IMR-90 (cell line): Measurements from ENCODE around the gene MORF4L1. TPM values are rescaled to one million over a fixed set of nuclear protein-coding genes. Genes with fewer than 3 reads are reported as not detected.
"Not testable (repeated sequence)": the region's sequence is repeated elsewhere in the genome, so short reads cannot be mapped to it uniquely, and the experiment has no call there.

Experiments
- ATAC-seq: fragments of 200-7000 bp; cut with Tn5 transposase; 2 replicates; pipeline ENCODE4 v1.9.1; 2020; ENCODE audit warnings: low read depth, mild to moderate bottlenecking, moderate library complexity
- BruUV-seq: library from RNA; stranded (reverse); fragments of 400-500 nt; replicated peaks from 2 replicates; lab custom pipeline; 2021; lab: Mats Ljungman, UMichigan
- CTCF ChIA-PET: fragments of 300-600 bp; formaldehyde crosslinking; extraction: SDS; loops from one replicate; lab custom pipeline; 2021; ENCODE audit warnings: antibody characterized with exemption; lab: Yijun Ruan, JAX
- POLR2A ChIA-PET: fragments of 300-600 bp; sonication (Branson Sonifier 250); formaldehyde crosslinking; loops from one replicate; lab custom pipeline; 2022; ENCODE audit warnings: antibody characterized with exemption; ENCODE audit not compliant: unreplicated experiment; lab: Charles Lee
- DNase-seq: peaks from one replicate; pipeline ENCODE4 v3.0.0; 2013
- H2AFZ ChIP-seq: replicated peaks from 2 replicates; pipeline ENCODE3; 2013; ENCODE audit warnings: low read length, mild to moderate bottlenecking; ENCODE audit not compliant: poor library complexity
- H2AK5ac ChIP-seq: 2 replicates; pipeline ENCODE4 v1.6.1; 2013; ENCODE audit warnings: low read depth, low read length, inconsistent platforms
- H2AK9ac ChIP-seq: replicated peaks from 2 replicates; pipeline ENCODE3; 2013; ENCODE audit warnings: mild to moderate bottlenecking, low read depth, low read length, moderate library complexity; ENCODE audit not compliant: poor library complexity
- H2BK120ac ChIP-seq: 2 replicates; pipeline ENCODE4 v1.6.1; 2013; ENCODE audit warnings: low read depth, low read length, inconsistent platforms
- H2BK15ac ChIP-seq: 3 replicates; pipeline ENCODE4 v1.6.1; 2013; ENCODE audit warnings: low read depth, low read length, inconsistent platforms
- H2BK20ac ChIP-seq: 2 replicates; pipeline ENCODE4 v1.6.1; 2013; ENCODE audit warnings: low read depth, mild to moderate bottlenecking, inconsistent platforms, low read length, moderate library complexity
- H2BK5ac ChIP-seq: 2 replicates; pipeline ENCODE4 v1.6.1; 2013; ENCODE audit warnings: mild to moderate bottlenecking, low read depth, low read length, inconsistent platforms; ENCODE audit not compliant: poor library complexity, severe bottlenecking
- H3K14ac ChIP-seq: replicated peaks from 2 replicates; pipeline ENCODE4 v1.6.1; 2013; ENCODE audit warnings: low read depth, low read length, inconsistent platforms
- H3K18ac ChIP-seq: 2 replicates; pipeline ENCODE4 v1.6.1; 2013; ENCODE audit warnings: low read depth, low read length, control low read depth
- H3K23ac ChIP-seq: 2 replicates; pipeline ENCODE4 v1.6.1; 2013; ENCODE audit warnings: low read depth, low read length, inconsistent platforms
- H3K27ac ChIP-seq: 2 replicates; pipeline ENCODE4 v1.5.1; 2013; ENCODE audit warnings: mild to moderate bottlenecking, control low read depth, low read length; ENCODE audit not compliant: insufficient read depth
- H3K27me3 ChIP-seq: 2 replicates; pipeline ENCODE4 v1.6.1; 2013; ENCODE audit warnings: low read length; ENCODE audit not compliant: control insufficient read depth, insufficient read depth
- H3K36me3 ChIP-seq: 2 replicates; pipeline ENCODE4 v1.6.1; 2013; ENCODE audit warnings: low read length, mixed read lengths; ENCODE audit not compliant: control insufficient read depth, insufficient read depth
- H3K4ac ChIP-seq: 2 replicates; pipeline ENCODE4 v1.6.1; 2013; ENCODE audit warnings: low read depth, low read length, inconsistent platforms
- H3K4me1 ChIP-seq: 2 replicates; pipeline ENCODE4 v1.6.1; 2013; ENCODE audit warnings: low read length, mixed read lengths; ENCODE audit not compliant: control insufficient read depth, insufficient read depth
- H3K4me2 ChIP-seq: 2 replicates; pipeline ENCODE4 v1.6.1; 2013; ENCODE audit warnings: low read depth, mild to moderate bottlenecking, control low read depth, low read length, moderate library complexity
- H3K4me3 ChIP-seq: 2 replicates; pipeline ENCODE4 v1.5.1; 2013; ENCODE audit warnings: low read depth, mild to moderate bottlenecking, control low read depth, low read length, moderate library complexity; ENCODE audit not compliant: insufficient read depth
- H3K56ac ChIP-seq: 2 replicates; pipeline ENCODE4 v1.6.1; 2013; ENCODE audit warnings: low read length, inconsistent platforms; ENCODE audit not compliant: insufficient read depth; ENCODE audit errors: extremely low read depth
- H3K79me1 ChIP-seq, 2 experiments: 2 replicates each; pipeline ENCODE4 v1.6.1; 2013; ENCODE audit warnings: low read length in 2 of 2, inconsistent platforms in 1 of 2, low read depth in 1 of 2
- H3K9ac ChIP-seq: 2 replicates; pipeline ENCODE4 v1.6.1; 2013; ENCODE audit warnings: low read depth, low read length, control low read depth
- H3K9me1 ChIP-seq: 2 replicates; pipeline ENCODE4 v1.6.1; 2013; ENCODE audit warnings: low read length, inconsistent platforms; ENCODE audit not compliant: insufficient read depth
- H3K9me3 ChIP-seq: 2 replicates; pipeline ENCODE4 v1.6.1; 2013; ENCODE audit warnings: low read length; ENCODE audit not compliant: control insufficient read depth, insufficient read depth
- H4K20me1 ChIP-seq: 2 replicates; pipeline ENCODE4 v1.6.1; 2013; ENCODE audit warnings: low read length, inconsistent platforms; ENCODE audit not compliant: insufficient read depth
- H4K5ac ChIP-seq: 2 replicates; pipeline ENCODE4 v1.6.1; 2013; ENCODE audit warnings: mild to moderate bottlenecking, low read depth, low read length, control low read depth
- H4K8ac ChIP-seq, 2 experiments: 2 replicates each; pipeline ENCODE4 v1.6.1; 2013; ENCODE audit warnings: low read depth in 2 of 2, low read length in 2 of 2, control low read depth in 1 of 2, inconsistent platforms in 1 of 2
- H4K91ac ChIP-seq: 2 replicates; pipeline ENCODE4 v1.6.1; 2013; ENCODE audit warnings: low read depth, low read length, inconsistent platforms; ENCODE audit not compliant: insufficient read depth
- WGBS, 2 experiments: methylation state at CpG; one replicate each; pipeline versions ENCODE4 v1.1.5 to v1.1.7; 2013; ENCODE audit warnings: missing lambda C conversion rate in 2 of 2; ENCODE audit not compliant: insufficient read length in 1 of 2; ENCODE audit errors: extremely low coverage in 2 of 2; 5-methylcytosine and 5-hydroxymethylcytosine counted together
- dilution Hi-C: fragments of 300-500 bp; cut with HindIII; formaldehyde crosslinking; loops from one replicate; pipeline ENCODE4 v1.14.3; 2018; ENCODE audit warnings: low sequenced_read_pairs; ENCODE audit not compliant: unreplicated experiment
- in situ Hi-C: fragments of 300-500 bp; cut with MboI; formaldehyde crosslinking; loops from 3 replicates; pipeline ENCODE4 v1.14.3; 2019; ENCODE audit warnings: low sequenced_read_pairs, inconsistent platforms, mixed read lengths
- intact Hi-C: fragments of 100-400 bp; cut with micrococcal nuclease; formaldehyde crosslinking; loops from 2 replicates; pipeline ENCODE4 v1.10.0; 2022
- polyA plus RNA-seq, 3 experiments: library from polyadenylated mRNA; depleted of rRNA; stranded (reverse); fragments of >200 nt; gene quantifications; 2 replicates each; pipeline ENCODE4 v1.2.3, GENCODE V29; 2012; ENCODE audit warnings: low replicate concordance in 1 of 3
- total RNA-seq: library from RNA; depleted of rRNA; stranded (reverse); fragments of >200 nt; gene quantifications from 2 replicates; pipeline ENCODE4 v1.2.3, GENCODE V29; 2012

The MORF4L1 gene
- total and polyA plus RNA-seq, 2 of the 4 experiments (the other 2 are of a cell fraction): 217 to 392 TPM

DNA sequence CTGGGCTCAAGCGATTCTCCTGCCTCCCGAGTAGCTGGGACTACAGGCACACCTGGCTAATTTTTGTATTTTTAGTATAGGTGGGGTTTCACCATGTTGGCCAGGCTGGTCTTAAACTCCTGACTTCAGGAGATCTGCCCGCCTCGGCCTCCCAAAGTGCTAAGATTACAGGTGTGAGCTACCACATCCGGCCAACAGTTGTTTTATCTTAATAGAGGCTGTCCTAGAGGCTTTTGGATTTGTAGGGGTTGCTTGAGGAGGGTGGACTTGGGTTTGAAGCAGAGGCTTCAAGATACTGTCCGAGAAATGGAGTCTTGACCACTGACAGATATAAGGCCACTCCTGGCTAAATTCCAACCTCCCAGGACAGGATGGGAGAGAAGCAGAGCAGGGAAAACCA, 33.5 kb upstream of the MORF4L1 start:
- H4K20me1 ChIP-seq, H3K14ac ChIP-seq, H3K9me3 ChIP-seq, ATAC-seq, H4K5ac ChIP-seq, H2BK15ac ChIP-seq, intact Hi-C loops, H4K91ac ChIP-seq, H2BK5ac ChIP-seq, H3K27me3 ChIP-seq, H3K36me3 ChIP-seq, H3K79me1 ChIP-seq, H3K4me2 ChIP-seq, H2AFZ ChIP-seq, H3K27ac ChIP-seq, H2AK9ac ChIP-seq, in situ Hi-C loops, DNase-seq, H3K9ac ChIP-seq, dilution Hi-C loops, H3K23ac ChIP-seq, H3K4me3 ChIP-seq, H3K18ac ChIP-seq, POLR2A ChIA-PET, H3K56ac ChIP-seq, H3K4me1 ChIP-seq, H2BK20ac ChIP-seq, H2AK5ac ChIP-seq, H3K4ac ChIP-seq, CTCF ChIA-PET, H4K8ac ChIP-seq, H2BK120ac ChIP-seq, H3K9me1 ChIP-seq, BruUV-seq: not testable (repeated sequence)
- WGBS, 2 experiments: 93% methylated on average over 5 of the region's 6 CpGs; no CpG with 5 or more reads in 1 of the 2 experiments
